DMS79 treated with DMSO at 0.1 percent for 48 hours (cell line): ENCODE data around the gene BCL11B.

Source experiments
- DNase-seq: peaks from one replicate; lab custom pipeline; 2025; lab: John Stamatoyannopoulos, UW

Gene BCL11B

DNA sequence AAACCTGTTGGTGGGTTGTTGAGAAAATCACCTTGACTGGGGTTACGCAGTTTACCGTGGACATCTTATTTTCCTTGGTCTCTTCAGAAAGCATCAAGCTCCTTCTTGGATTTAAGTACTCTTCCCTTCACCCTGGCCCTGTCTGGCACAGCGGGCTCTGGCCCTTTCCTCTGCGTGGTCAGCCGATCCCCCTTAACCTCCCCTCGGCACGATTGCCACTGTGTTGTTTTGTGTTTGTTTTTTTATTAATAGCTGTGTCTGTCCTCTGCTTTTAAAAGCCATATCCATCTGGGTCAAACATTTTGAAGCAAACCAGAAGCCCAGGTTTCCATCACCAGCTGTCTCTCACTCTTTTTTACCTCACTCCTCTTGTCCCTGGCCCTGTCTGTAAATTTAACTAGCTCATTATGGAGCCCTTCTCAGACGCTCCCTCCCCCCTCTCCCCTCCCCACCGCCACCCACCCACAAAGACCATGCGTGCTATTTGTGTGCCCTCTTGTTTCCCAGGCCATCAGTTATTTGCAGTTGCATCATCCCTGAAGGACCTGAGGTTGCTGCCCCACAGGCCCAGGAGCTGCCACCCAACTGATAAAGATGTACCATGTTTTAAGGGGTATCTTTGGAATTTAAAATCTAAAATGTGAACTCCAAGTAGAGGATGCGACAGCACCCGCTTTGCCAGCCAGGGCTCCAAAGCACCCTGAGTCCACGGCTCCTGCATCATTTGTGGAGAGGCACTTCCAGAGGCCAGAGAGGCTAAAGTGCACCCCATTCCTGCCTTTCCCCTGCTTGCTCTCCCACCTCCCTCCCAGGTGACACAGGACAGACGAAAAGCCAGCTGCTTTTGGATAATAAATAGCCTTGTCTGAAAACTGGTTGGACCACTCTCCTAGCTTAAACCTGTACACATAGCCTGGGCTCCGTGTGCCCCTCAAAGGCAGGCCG lies 3.9 kb downstream of the BCL11B start:
- peak; percentile 67 for DNase-seq

DNA sequence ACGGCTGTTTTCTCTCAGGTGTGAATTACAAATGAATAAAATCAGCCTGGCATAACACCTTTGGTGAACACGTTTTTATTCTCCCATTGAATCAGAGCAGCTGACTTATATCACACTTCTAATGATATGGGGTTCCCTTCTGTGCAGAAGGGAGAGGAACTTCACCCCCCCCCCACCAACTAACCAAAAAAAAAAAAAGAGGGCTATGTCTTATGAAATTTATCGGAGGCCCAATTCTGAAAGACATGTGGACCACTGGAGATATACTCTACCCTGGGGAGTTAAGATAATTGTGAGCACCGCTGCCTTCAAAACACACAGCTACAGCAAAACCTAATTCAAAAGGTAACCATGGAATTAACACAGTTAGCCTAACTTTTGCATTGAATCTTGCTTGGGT lies 4.6 kb downstream of the BCL11B start:
- DNase-seq = no peak

DNA sequence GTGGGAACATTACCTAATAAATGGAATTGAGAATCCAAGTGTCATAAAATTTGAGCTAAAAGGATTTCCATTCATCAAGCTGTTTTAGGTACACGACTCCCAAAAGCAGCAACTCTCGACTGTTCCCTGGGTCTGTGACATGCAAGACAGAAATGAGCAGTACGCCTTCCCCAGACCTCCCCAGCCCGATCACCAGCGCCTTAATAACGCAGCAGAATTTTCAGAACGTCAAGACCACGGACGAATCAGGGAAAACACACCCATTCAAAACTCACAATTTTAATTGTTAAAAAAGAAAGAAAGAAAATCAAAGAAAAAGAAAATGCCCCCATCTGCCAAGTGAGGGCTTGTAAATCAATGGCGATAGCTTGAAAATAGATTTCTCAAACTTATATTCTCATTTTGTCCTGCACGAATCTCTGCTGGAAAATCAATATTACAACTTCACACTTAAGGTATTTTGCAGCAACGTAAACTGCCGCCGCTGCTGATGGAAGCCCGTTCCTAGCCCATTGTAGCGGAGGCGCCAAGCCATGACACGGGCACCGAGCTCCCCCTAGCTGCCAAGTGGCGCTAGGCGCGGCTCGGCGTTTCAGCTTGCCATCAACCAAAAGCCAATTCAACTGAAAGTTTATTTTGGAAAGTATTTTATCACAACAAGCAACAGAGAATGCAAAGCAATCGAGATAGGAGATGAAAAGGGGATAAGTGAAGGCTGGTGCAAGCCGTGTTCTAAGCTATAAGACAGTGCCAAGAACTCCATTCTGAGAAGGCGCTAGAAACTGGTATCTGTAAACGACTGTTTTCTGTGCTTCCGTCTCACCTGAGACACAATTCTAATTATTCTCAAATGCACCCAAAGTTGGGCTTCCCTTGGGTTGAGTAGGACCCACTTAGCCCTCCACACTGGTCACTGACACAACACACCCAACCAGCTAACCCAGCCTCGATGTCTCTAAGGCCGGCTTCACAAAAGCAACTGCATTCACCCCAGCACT lies 5.5 kb downstream of the BCL11B start:
- DNase-seq = peak; percentile 84

DNA sequence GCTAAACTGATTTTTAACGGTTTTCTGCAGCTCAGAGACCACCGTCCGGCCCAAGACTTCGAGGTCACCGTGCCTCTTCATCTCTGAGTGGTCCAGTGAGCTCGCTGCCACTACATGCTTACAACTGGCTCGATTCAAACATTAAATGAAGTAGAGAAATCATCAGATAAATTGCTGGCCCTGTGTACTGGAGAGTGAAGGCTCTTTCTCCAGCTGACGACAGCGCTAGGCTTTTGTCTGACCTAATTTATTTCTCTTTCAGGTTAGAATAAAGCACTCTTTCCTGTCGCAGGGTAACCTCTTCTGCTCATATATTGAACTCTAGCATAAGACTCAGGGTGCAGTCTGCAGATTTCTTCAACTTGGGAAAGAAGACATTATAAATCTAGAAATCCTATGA lies 6.4 kb downstream of the BCL11B start:
- no peak for DNase-seq

DNA sequence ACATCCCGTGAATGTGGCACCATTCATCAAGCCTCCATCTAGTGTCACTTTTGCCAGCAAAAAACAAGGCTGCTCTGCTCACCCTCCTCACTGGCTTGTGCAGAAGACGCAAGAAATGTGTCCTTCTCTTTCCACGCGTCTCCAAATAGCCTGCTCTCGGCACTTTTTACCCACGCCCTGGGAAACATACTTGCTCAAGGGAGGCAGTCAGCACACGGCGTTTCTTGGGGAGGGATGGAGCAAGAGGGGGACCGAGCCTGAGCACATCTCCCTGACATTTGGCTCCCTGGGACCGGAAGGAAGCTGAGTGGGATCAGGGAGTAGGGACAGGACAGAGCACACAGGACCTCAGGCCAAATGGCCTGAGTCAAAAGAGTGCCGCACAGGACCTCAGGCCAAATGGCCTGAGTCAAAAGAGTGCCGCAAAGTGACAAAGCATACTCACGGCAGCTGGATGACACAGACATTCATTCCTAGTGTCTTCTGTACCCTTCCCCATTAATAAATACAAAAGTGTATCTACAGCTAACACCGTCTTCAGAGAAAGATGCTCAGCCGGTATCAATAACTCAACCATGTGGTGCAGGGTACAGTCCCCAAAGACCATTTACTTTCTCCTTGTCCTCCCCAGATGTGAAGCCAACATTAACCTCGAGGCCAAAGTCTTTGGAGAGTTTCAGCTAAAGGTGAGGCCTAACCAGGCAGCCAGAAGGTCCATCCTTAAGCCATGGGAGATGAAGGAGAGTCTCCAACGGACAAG lies 7.1 kb downstream of the BCL11B start:
- no peak for DNase-seq

DNA sequence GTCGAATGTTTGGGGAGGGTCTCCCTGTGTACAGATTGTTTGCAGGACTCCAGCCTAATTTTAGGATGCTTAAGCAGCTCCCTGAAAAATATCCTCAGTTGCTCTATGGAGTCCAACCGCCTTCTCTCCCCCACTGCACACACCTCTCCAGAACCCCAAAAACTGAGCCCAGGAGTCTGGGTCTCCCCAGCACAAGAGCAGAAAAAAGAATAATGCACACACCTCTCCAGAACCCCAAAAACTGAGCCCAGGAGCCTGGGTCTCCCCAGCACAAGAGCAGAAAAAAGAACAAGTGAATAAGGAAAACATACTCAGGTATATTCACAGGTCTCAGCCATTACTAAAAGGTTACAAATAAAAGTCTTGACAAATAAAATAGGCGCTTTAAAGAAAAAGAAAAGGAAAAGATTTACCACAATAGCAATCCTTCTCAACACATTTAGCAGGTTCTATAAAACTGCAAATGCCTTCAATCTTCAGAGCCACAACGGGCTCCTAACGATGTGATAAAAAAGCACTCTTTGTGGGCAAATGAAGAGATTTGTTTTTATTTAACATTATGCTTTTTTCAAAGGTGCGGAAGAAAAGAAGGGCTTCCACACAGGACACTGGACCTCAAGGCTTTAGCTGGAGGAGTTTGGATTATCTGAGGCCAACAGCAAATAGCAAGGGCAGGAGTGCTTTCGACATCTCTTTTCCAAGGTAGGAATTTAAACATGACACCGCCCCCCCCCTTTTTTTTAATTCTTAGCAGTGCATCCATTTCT lies 8.2 kb downstream of the BCL11B start:
- no peak for DNase-seq

DNA sequence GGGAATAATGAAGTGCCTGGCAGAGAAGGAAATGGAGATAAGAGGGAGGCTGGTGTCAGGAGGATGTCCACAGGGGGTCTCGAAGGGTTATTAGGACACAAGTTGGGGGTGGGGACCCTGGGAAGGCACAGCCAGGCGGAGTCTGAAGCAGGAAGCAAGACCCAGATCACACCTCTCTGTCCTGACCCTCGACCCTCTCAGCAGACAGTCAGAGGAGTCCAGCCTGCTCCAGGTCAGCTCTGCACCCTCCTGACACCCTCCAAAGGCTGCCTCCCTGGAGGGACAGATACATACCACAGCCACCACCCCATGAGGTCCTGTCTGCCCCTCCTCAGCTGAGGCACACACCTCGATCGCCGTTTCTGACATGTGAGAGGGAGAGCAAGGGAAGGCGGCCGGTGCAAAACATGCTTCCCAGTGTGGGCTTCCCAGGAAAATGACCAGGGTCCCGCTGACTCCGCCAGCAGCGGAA lies 9.0 kb downstream of the BCL11B start:
- no peak for DNase-seq

DNA sequence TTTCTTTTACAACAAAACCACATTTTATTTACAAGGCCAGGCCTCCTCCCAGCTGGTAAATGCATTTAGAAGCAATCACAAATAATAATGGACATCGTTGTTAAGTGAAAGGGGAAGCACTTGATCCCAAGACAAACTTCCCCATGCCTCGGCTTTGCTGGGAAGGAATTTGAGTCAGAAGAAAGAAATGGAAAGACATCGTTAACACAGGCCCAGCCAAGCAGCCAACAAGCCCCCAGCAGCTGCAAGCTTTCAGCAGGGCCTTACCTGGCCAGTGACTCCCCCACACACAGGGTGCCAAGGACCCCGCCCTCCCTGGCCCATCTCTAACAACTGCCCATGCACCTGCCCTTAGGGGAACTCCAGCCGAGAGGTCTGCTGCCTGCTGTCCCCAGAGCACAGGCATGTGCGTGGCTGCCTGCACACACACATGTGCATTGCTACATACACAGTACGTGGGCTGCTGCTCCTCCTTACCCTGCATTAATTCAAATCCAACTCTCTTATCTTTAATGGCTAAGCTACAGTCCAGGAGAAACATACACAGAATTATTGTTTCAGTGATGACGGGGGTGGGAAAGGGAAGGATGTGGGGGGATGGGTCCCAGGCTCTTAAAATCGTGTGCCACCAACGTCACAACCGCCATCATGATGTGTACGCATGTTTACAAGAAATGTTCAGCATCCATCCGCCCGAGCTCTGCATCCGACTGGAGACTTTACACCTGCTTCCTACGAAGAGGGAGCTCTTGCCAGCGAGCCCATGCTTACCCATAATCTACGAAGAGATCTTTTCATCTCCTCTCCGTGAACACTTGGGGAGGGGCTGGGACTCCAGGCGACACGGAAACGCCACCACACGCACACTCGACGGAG lies 9.8 kb downstream of the BCL11B start:
- no peak for DNase-seq

DNA sequence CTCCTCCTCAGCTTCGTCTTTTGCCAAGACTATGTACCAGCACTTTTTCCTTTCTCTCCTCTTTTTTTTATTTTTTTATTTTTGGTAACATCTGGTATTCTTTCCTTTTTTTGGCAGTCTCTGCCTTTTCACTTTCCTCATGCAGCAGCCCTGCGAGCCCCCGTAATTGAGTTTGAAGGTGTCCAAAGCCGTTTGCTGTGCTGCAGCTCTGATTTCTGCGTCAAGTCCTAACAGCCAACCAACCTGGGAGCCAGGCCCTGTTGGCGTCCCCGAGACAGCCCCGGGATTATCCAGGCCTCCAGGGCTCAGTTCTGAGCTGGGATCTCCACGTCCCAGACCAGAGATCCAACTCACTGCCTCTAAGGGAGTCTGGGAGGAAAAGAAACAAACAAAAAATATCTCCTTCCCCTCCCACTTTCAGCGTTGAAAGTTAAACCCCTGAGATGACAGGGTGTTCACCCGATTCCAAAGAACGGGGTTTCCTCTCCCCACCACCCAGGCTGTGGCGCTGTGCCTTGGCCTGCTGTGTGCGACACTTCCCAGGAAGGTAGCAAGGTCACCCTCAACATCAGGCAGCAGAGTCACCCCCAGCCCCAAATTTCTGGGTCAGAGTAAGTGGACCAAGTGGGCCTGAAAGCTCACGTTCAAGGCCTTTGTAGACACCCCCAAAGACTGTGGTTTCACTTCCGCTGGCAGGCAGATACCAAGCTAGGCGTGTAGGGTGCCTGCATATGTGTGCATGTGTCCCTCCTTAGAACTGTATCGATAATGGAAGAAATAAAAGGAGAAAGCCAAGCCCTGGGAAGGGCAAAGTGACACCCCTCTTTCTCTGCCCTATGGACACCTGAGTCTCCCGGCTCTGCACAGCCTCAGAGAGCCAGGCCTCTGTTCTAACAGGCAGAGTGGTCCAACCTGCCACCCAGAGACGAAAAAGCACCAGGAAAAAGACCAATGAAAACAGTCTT lies 11.1 kb downstream of the BCL11B start:
- DNase-seq = no peak

DNA sequence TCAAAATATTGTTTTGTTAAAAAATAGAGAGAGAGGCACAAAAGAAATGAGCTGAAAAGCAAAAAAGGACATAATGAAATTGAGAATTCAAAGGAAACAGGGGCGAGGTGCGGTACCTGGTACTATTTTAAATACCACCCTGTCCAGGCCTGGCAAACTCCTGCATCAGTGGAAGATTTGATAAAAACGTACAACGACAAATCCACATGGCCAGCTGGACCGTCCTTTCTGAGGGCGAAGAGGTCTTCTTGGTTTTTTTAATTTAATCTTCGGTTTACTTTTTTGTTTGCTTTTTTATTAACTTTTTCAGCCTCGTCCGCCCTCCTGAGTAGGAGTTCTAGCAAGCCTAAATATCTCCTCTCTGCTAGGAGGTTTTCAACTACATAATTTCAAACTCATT lies 11.9 kb downstream of the BCL11B start:
- DNase-seq = no peak

DNA sequence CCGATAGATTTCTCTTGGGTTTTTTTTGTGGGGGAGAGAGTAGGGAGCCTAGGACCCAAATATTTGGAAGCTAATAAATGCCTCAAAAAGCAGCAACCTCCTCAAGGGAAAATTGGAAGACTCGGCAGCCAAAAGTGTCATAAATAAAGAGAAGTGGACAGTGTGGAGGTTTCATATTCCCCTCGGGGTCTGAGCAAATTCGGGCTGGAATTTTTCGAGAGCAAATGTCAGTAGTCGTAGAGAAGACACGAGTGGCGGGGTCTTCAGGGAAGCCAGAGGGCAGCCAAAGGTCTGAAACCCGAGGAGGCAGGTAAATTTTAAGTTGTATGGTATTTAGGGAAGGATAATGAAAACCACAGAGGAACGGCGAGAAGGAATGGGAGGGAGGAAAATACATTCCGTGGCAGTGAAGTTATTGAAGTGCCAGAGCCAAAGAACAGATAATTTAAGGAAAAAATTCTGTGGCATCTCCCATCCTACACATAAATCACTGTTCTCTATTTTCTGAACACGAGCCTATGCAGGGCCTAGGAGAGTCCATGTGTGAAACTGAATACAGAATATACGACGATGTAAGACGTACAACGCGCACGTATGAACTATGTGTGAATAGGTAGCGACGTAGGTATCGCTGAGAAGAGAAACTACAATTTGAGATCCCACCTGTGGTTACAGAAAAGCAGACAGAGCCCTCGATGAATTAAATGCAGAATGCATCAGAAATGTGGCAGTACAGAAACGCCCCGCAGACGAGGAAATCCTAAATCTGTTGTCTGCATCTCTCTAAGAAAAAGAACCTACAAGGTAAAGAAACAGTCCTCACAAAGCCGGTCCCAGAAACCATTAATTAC lies 12.9 kb downstream of the BCL11B start:
- no peak for DNase-seq

DNA sequence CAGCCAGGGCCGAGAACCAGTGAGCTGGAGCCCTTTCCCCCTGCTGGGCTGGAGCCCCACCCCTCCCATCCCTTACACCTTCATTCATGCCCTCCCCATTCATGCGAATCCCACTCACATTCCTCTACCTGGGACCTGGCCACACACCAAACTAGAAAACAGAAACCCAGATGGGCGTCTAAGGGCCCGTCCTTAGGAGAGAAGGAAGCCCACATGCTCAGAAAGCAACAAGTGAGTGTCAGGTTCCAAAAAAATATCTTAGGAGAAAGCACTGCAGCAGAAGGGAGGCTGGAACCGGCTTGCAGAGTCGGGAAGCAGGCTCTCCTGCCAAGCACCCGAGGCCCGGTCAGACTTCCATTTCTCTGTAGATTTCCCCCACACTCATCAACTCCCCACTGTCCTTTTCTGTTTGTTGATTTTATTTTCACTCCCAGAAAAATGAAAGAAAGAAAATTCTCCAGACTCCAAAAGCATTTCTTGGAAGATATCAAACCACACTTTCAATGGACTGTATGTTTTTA lies 13.6 kb downstream of the BCL11B start:
- DNase-seq = peak; percentile 11

DNA sequence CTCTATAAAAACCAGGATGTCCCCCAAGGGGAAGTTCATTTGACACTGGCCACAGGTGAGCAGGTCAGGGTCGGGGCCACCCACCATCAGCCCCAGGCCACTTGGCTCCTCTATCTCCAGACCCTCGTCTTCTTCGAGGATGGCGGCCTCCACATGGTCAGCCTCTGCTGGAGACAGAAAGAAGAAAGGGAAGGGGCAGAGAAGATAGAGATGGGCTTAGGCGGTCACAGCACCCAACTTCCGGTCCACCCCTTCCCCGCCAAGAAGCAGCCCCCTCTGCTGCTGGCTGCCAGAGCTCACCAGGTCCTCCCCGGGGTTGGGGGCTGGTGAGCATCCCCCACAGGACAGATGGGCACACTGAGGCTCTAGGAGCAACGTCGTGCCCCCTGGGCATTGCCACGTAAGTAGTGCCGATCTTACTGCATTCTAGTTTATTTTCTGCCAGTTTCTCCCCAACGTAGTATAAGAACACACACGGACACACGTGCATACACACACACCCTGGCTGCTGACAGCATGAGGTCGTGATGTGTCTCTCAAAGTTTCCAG lies 14.2 kb downstream of the BCL11B start:
- DNase-seq = no peak

DNA sequence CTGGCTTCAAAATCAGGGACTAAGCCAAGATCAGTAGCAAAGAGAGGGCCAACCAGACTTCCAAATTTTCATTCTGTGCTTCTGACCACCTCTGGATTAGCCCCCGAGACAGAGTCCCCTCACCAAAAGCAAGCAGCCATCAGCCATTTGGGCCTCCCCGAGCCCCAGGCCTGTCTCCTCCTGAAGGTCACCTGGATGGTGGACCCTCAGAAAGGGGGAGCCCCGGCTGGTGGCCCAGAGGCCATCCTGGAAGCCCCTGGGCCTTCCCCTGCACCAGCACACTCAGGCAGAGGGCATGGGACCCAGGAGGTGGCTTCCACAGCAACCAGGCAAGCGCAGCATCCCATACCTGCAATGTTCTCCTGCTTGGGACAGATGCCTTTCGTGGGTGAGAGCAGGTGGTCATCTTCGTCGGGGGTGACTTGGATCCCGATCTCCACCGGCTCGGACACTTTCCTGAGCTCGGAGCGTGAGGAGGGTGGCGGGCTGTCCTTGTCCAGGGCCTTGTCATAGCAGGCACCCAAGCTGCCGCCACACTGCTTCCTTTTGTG lies 14.8 kb downstream of the BCL11B start:
- no peak for DNase-seq

DNA sequence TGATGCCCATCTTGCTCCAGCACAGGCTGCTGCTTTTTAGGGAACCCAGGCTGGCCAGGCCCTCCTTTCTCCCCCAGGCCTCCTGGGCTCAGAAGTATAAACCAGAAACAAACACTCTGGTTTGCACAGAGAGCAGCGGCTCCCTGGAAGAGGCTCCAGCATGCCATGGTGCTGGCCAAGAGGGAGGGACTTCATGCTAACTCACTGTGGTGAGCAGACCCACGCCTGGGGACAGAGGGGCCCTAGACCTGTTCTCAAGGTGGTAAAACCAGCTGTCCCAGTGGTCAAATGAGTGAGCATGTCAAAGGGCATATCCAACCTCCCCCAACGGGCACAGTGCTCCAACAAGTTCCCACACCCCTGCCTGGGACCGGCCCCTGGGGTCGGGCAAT lies 15.5 kb downstream of the BCL11B start:
- DNase-seq = no peak

DNA sequence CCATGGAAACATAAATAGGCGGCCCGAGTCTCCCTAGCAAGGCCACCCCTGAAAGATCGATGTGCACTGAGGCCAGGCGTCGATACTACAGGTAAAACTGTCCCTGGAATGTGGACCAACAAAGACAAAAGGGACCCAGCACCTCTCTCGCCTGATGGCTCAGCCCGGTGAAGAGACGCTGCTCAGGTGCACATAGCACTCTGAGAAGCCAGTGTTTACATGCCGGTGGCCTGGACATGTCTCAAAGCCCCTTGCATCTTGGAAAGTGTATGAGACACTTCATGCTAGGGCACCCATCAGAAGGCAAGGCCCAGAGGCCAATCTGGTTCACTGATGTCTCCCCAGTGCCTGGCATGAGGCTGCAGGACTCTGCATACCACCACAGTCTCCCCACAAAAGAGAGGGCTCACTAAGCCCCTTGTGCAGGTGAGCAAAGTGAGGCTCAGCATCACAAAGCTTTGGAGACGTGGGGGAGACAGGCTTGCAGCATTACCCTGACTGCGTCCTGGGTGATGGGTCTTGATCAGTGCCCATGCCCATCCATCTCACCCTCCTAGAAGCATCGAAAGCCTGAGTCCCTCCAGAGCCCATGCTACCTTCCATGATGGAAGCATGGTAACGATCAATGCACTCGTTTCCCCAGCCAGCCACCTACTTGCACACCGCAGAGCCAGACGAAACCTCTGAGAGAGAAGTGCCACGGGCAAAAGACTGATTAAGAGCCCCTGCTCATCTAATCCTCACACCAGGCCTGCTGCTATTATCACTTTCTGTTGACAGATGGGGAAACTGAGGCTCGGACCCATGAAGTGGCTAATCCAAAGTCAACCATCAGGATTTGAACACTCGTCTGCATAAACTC lies 16.1 kb downstream of the BCL11B start:
- DNase-seq = no peak
